ENCODE results near the gene MESD.

MESD gene

GRCh38 chr15:80911821-80912220 is 77.8 kb downstream of the MESD start:
- no peak for DNase-seq (ENCODE audit: low read depth, low spot score)

GRCh38 chr15:80906159-80906766 is 83.4 kb downstream of the MESD start:
- no peak for DNase-seq (ENCODE audit: low read depth, low spot score)

- no peak for DNase-seq (ENCODE audit: low read depth, low spot score)
These were observed 84.6 kb downstream of the MESD start for GRCh38 chr15:80904998-80905397.

- no peak for DNase-seq (ENCODE audit: low read depth, low spot score)
These were observed 87.3 kb downstream of the MESD start for GRCh38 chr15:80902298-80902801.

- DNase-seq (ENCODE audit: low read depth, low spot score) = no peak
These were observed 91.6 kb downstream of the MESD start for GRCh38 chr15:80898040-80898439.
